Loucy (cell line): ENCODE data around the gene NEDD4.

Experiments
- H2AFZ ChIP-seq: fragments of 200-600 bp; sonication (generic); 2 replicates; pipeline ENCODE4 v1.6.0; 2016; ENCODE audit warnings: antibody characterized with exemption, mild to moderate bottlenecking, low read length, moderate library complexity
- H3F3A ChIP-seq: fragments of 200-600 bp; 2 replicates; pipeline ENCODE4 v1.6.0; 2016; ENCODE audit warnings: antibody characterized with exemption, low read depth, mild to moderate bottlenecking
- H3K27me3 ChIP-seq: fragments of 200-600 bp; sonication (generic); 2 replicates; pipeline ENCODE4 v1.6.1; 2014; ENCODE audit warnings: low read length, mild to moderate bottlenecking; ENCODE audit not compliant: insufficient read depth, poor library complexity, severe bottlenecking
- H3K36me3 ChIP-seq: fragments of 200-600 bp; sonication (generic); 2 replicates; pipeline ENCODE4 v1.6.1; 2016; ENCODE audit warnings: low read length; ENCODE audit not compliant: insufficient read depth
- H3K4me1 ChIP-seq: fragments of 200-600 bp; sonication (generic); 2 replicates; pipeline ENCODE4 v1.5.1; 2014; ENCODE audit warnings: low read length, mild to moderate bottlenecking; ENCODE audit not compliant: insufficient read depth, poor library complexity, severe bottlenecking
- H3K4me2 ChIP-seq: fragments of 200-600 bp; sonication (generic); 2 replicates; pipeline ENCODE4 v1.6.0; 2014; ENCODE audit warnings: antibody characterized with exemption, low read length, low read depth, mild to moderate bottlenecking; ENCODE audit not compliant: poor library complexity, severe bottlenecking
- H3K4me3 ChIP-seq: fragments of 200-600 bp; sonication (generic); 2 replicates; pipeline ENCODE4 v1.5.1; 2014; ENCODE audit warnings: low read length, mild to moderate bottlenecking, mixed read lengths; ENCODE audit not compliant: poor library complexity, severe bottlenecking
- H3K79me2 ChIP-seq: fragments of 200-600 bp; sonication (generic); 2 replicates; pipeline ENCODE4 v1.6.1; 2014; ENCODE audit warnings: low read length; ENCODE audit not compliant: insufficient read depth
- H3K9ac ChIP-seq: fragments of 200-600 bp; sonication (generic); 2 replicates; pipeline ENCODE4 v1.6.0; 2014; ENCODE audit warnings: mild to moderate bottlenecking, low read depth, low read length, moderate library complexity; ENCODE audit not compliant: poor library complexity, severe bottlenecking
- H3K9me2 ChIP-seq: fragments of 200-600 bp; sonication (generic); replicated peaks from 2 replicates; pipeline ENCODE4 v1.6.1; 2016; ENCODE audit warnings: low read depth, low read length, mixed read lengths
- H3K9me3 ChIP-seq: fragments of 200-600 bp; sonication (generic); 2 replicates; pipeline ENCODE4 v1.6.1; 2014; ENCODE audit warnings: mild to moderate bottlenecking, antibody characterized with exemption, low read length, low read depth; ENCODE audit not compliant: insufficient read depth
- H4K20me1 ChIP-seq: fragments of 200-600 bp; sonication (generic); 2 replicates; pipeline ENCODE4 v1.6.0; 2014; ENCODE audit warnings: antibody characterized with exemption, low read length, mild to moderate bottlenecking; ENCODE audit not compliant: insufficient read depth, poor library complexity, severe bottlenecking
- EZH2phosphoT487 ChIP-seq: fragments of 200-600 bp; IDR thresholded peaks from 2 replicates; pipeline ENCODE4 v1.6.1; 2018; ENCODE audit warnings: antibody characterized with exemption, mild to moderate bottlenecking, moderate library complexity, borderline replicate concordance
- TF ChIP-seq, protein P1 (sequence below): fragments of 200-600 bp; sonication (generic); conservative IDR thresholded peaks from 2 replicates; pipeline ENCODE4 v1.5.1; 2014; ENCODE audit warnings: mild to moderate bottlenecking, antibody characterized with exemption, low read length

The NEDD4 gene

DNA sequence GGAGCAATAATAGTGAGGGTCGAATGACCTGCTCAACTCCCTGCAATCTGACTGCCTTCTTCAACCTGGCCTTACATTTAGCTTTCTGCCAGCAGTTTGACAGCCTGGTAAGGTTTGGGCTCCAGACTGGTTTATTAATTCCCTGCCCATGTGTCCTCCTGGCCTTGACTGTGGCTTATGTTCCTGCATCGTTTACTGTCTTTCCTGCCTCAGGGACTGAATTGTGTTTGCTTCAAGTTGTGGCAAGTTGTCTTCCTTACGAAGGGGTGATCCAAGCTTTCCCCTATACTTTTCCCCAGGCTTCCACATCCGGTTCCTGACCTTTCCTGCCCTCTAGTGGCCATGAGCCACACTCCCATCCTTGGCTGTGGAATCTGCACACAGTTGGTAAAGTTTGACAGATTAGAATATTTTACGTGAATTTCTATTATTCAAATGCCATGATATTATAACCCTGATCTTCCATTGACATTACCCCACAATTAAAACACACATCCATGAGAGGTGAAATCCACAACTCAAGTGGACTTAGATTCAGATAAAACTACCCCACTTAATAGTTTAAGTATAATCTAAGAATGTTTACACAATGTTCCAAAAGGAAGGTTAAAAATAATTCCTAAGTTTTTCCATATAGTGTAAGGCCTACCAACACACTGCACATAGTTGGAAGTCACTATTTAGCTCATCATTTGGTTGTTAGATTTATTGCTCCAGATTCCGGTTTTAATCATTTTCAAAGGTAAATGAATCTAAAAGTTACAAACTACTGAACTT, 95.7 kb downstream of the NEDD4 start:
- H3K36me3 ChIP-seq, result no peaks in the 10 kb centered on the region
- H3K27me3 ChIP-seq, result no peaks in the 10 kb centered on the region
- no peaks in the 10 kb centered on the region for H4K20me1 ChIP-seq
- no peaks in the 10 kb centered on the region for H3K79me2 ChIP-seq
- H3K4me1 ChIP-seq, result peaks cover 9% of the 10 kb centered on the region
- TF ChIP-seq, protein P1, sequence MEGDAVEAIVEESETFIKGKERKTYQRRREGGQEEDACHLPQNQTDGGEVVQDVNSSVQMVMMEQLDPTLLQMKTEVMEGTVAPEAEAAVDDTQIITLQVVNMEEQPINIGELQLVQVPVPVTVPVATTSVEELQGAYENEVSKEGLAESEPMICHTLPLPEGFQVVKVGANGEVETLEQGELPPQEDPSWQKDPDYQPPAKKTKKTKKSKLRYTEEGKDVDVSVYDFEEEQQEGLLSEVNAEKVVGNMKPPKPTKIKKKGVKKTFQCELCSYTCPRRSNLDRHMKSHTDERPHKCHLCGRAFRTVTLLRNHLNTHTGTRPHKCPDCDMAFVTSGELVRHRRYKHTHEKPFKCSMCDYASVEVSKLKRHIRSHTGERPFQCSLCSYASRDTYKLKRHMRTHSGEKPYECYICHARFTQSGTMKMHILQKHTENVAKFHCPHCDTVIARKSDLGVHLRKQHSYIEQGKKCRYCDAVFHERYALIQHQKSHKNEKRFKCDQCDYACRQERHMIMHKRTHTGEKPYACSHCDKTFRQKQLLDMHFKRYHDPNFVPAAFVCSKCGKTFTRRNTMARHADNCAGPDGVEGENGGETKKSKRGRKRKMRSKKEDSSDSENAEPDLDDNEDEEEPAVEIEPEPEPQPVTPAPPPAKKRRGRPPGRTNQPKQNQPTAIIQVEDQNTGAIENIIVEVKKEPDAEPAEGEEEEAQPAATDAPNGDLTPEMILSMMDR, result peak; percentile 97
- no peak for TF ChIP-seq EZH2phosphoT487
- no peaks in the 10 kb centered on the region for H3K9me3 ChIP-seq
- no peak overlapping the region for H3K4me2 ChIP-seq
- H2AFZ ChIP-seq, result no peak overlapping the region
- H3F3A ChIP-seq, result no peaks in the 10 kb centered on the region
- H3K9me2 ChIP-seq, result no peaks in the 10 kb centered on the region
- H3K9ac ChIP-seq, result no peak overlapping the region
- no peak overlapping the region for H3K4me3 ChIP-seq

DNA sequence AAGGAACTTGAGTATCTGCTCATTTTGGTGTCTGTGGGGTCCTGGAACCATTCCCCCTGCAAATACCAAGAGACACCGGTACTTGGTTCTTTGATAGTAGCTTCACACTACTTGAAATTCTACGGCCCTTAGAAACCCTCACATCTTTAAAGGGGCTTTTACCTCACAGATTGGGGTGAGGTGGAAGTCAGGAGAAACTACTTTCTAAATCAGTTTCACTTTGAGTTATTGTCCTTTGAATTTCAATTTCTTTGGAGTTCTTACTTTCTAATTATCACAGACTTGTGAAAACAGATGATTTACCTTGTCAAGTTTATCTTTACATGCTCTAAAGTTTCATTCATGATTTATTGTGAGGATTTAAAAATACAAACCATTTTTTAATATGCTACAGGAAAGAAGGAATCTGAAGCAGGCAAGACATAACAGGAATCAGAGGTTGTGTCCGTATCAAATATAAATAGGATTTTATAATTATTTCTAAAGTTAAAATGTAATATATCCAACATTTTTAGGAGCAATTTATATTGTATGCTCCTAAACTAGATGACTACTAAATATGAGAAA, 98.9 kb downstream of the NEDD4 start:
- no peaks in the 10 kb centered on the region for H3K79me2 ChIP-seq
- H3K9ac ChIP-seq, result no peak overlapping the region
- H3K9me3 ChIP-seq, result no peaks in the 10 kb centered on the region
- H3F3A ChIP-seq, result no peaks in the 10 kb centered on the region
- H3K4me2 ChIP-seq, result no peak overlapping the region
- no peaks in the 10 kb centered on the region for H3K36me3 ChIP-seq
- no peaks in the 10 kb centered on the region for H4K20me1 ChIP-seq
- H3K4me3 ChIP-seq, result no peak overlapping the region
- TF ChIP-seq EZH2phosphoT487, result no peak
- TF ChIP-seq, protein P1, result no peak
- no peaks in the 10 kb centered on the region for H3K27me3 ChIP-seq
- no peak overlapping the region for H2AFZ ChIP-seq
- H3K4me1 ChIP-seq, result peaks cover 9% of the 10 kb centered on the region
- no peaks in the 10 kb centered on the region for H3K9me2 ChIP-seq

DNA sequence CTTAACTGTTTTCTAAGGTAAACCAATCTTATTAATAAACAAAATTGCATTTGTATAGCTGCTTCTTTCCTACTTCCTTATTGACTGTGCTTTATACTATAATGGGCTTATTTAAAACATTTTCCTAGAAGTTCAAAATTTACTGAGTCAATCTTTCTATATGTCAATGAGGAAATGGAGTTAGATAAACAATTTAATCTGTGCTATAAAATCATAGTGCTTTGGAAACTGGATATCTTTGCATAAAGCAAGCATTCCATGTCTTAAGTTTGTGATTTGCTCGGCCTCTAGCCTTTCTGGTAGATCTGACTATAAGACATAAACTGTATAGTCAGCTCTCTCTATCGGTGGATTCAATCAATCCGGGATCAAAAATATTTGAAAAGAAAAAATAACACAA, 99.6 kb downstream of the NEDD4 start:
- Histone ChIP-seq H3K36me3 (no peaks in the 10 kb centered on the region), H3K9me3 (no peaks in the 10 kb centered on the region), H3K4me3 (no peak overlapping the region), H3K4me1 (peaks cover 9% of the 10 kb centered on the region), H3K9ac (no peak overlapping the region), H2AFZ (no peak overlapping the region), H3K27me3 (no peaks in the 10 kb centered on the region), H4K20me1 (no peaks in the 10 kb centered on the region), H3K9me2 (no peaks in the 10 kb centered on the region), H3K79me2 (no peaks in the 10 kb centered on the region), H3F3A (no peaks in the 10 kb centered on the region), H3K4me2 (no peak overlapping the region)
- TF ChIP-seq, protein P1, result no peak
- TF ChIP-seq EZH2phosphoT487, result no peak
